Measurements from ENCODE around the gene GDAP2.
A peak's percentile ranks its signal among the peaks of the same experiment; 100 is the strongest.
"Not testable (repeated sequence)": the region's sequence is repeated elsewhere in the genome, so short reads cannot be mapped to it uniquely, and the experiment has no call there.

GDAP2 gene, protein sequence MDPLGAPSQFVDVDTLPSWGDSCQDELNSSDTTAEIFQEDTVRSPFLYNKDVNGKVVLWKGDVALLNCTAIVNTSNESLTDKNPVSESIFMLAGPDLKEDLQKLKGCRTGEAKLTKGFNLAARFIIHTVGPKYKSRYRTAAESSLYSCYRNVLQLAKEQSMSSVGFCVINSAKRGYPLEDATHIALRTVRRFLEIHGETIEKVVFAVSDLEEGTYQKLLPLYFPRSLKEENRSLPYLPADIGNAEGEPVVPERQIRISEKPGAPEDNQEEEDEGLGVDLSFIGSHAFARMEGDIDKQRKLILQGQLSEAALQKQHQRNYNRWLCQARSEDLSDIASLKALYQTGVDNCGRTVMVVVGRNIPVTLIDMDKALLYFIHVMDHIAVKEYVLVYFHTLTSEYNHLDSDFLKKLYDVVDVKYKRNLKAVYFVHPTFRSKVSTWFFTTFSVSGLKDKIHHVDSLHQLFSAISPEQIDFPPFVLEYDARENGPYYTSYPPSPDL

DNA sequence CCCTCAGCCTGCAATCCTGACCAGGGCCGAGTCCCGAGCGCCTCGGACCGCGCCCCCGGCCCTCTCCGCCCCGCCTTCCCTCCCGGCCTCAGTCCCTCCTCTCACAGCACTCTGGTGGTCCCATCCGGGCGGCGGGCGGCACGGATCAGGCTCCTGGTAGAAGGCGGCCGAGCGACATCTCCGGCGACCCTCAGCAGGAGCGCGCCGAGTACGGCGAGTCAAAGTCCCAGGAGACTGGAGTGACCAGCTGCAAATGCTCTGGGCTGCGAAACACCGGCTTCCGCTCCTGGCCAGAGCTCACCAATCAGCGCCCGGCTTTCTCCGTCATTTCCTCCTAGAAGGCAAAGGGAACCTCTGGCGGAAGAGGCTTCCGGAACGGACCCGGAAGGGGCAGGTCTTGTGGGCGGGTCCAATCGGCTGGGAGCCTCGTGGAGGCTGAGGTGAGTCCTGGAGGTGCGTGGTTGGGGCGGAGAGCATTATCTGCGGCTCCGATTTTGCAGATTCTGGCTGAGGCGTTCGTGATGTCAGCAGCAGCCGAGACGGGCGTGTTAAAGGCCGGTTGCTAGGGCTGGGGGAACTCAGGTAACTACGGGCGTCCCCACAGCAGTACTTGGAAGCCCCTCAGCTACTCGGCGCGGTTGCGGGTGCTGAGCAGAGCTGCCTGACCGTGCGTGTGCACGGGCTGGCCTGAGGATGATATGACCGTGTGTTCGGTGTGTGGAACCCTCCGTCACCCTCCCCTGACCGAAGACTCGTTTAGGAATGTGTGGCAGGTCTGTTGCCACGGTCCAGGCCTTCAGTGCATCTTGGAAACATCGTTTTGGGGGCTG lies at the start of gene GDAP2, which contains the start of gene WDR3:
TSS of gene GDAP2 (minus strand) at position 279 of the 830 bp plus-strand sequence. CDS start 9,264 bp downstream, outside the sequence.
TSS of gene WDR3 (plus strand) at position 397 of the 830 bp plus-strand sequence. CDS start 3,581 bp downstream, outside the sequence.
- DNase-seq (ENCODE audit: low read depth in 2 of 2) = peak; percentile 86 to 89

- no peak for DNase-seq (ENCODE audit: low read depth in 2 of 2)
Observed at GRCh38 chr1:117976381-117976780, 47.0 kb upstream of the GDAP2 start.

- no peak for DNase-seq (ENCODE audit: low read depth in 2 of 2)
Observed at GRCh38 chr1:117971777-117972176, 42.4 kb upstream of the GDAP2 start.

- no peak for DNase-seq (ENCODE audit: low read depth in 2 of 2)
Observed at GRCh38 chr1:117970252-117970651, 40.8 kb upstream of the GDAP2 start.

DNA sequence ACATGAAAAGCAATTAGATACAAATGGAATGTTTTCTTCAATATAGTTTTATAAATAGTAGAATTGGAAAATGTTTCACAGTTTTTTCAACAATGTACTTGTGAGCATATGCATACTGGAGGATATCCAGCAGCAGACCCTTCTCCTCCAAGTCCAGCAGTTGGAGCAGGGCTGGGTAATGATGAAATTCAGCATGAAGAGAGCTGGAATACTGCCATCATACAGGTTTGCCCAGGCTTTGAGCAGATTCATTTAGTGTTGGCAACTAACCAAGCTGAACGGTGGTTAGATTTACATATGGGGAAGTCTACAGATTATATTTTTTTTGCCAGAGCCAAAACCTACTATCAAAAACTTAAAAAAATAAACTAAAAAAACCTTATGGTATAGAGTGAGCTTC lies 38.5 kb upstream of the GDAP2 start:
- no peak for DNase-seq (ENCODE audit: low read depth in 2 of 2)

- no peak for DNase-seq (ENCODE audit: low read depth in 2 of 2)
Observed at GRCh38 chr1:117967477-117967876, 38.1 kb upstream of the GDAP2 start.

GRCh38 chr1:117964290-117965038 lies 35.0 kb upstream of the GDAP2 start:
- no peak for DNase-seq (ENCODE audit: low read depth in 2 of 2)

DNA sequence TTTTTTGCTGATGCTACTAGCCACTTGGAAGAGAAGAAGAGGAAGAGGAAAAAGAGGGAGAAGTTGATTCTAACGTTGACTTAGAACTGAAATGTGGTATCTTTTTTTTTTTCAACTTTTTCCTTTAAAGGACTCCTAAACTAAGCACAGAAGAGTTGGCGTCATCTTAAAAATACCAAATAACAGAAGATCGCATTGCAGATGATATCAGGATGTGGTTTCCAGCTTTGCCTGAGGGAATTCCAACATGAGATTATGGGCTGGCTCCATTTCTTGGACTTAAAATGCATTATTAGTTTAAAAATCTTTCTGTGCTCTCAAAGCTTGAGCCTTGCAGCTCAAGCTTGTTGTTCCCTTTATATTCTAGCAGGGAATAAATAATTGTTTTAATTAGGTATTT lies 29.9 kb upstream of the GDAP2 start:
- DNase-seq (ENCODE audit: low read depth in 2 of 2) = no peak

DNA sequence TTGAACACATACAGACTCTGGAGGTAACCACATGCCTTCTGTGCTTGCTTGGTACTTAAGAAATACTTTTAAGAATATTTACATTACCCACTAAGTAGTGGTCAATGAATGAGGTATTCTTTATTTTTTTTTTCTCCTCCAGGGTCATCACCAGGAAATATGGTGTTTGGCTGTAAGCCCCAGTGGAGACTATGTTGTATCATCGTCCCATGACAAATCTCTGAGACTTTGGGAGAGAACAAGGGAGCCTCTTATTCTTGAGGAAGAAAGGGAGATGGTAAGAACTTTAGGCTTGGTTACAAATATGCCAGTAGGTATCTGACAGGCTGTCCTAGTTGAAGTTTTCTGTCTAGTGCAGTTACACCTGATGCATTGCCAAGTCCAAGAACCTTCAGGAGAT lies 23.0 kb upstream of the GDAP2 start:
- no peak for DNase-seq (ENCODE audit: low read depth in 2 of 2)

DNA sequence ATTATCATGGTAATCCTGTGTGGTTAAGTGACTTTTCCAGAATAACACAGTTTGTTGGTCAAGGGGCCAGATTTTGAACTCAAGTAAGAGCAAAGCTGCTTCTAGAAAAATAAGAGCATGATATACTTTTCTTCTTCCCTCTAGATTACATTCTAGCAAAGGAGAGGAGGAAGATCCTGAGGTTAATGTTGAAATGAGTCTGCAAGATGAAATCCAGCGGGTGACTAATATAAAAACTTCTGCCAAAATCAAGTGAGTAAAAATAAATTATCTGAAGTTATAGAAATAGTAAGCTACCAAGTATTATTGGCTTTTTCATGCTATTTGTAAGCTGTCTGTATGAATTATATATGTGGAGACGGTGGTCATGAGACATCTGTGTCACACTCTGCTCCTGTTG lies 12.9 kb upstream of the GDAP2 start:
- DNase-seq (ENCODE audit: low read depth in 2 of 2) = no peak

DNA sequence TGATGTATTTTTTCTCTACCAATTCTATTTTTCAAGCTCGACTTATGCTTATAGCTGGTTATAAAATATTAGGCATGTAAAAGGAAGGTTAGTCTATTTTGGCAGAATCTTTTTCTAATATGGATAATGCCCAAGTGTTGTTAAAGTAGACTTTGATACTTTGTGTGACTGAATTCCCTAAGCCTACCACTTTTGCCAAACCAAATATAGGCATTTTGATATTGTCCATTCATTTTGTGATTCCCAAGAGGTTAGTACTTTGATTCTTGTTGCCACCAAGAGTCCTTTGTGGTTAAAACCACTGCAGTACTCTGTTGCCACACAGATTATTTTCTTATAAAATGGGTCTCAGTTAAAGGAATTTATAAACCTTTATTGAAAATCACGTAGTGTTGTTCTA lies 4.3 kb upstream of the GDAP2 start:
- DNase-seq (ENCODE audit: low read depth in 2 of 2) = no peak

GRCh38 chr1:117932576-117932975 lies 3.2 kb upstream of the GDAP2 start:
- DNase-seq (ENCODE audit: low read depth in 2 of 2) = no peak

DNA sequence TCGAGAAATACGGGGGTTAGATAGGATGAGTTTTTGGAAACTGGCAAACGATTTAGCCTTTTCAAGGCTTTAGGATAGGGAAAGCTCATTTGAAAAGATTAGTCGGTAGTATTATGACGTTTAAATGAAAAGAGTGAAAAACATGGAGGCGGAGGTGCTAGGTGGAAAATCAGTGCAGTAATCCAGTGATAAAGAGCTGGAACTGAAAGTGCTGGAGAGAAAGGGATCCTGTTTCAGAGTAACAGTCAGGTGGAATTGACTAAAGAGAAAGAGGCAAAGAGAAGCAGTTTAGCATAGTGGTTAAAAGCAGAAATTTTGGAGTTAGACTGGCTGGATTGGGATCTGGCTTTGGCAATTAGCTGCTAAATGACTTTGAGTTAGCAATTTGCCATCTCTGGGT lies 1.1 kb upstream of the GDAP2 start:
- DNase-seq (ENCODE audit: low read depth in 2 of 2) = no peak

DNA sequence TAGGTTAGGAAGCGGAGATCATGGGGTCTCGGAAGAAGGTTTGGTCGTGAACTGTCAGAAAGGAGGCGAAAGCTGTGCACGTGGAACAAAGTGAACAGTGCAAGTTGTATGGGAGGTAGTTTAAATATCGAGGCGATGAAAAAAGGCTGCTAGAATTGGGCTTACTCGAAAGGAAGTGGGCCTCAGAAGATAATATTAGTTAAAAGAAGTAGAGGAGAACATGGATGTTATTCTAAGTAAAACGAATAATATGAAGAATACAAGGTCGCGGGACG lies 689 bp upstream of the GDAP2 start:
- DNase-seq (ENCODE audit: low read depth in 2 of 2) = no peak

GRCh38 chr1:117928881-117929342 lies 509 bp downstream of the GDAP2 start:
- DNase-seq (ENCODE audit: low read depth in 2 of 2) = peak in 1 of 2 donors; percentile 5

GRCh38 chr1:117925981-117926380 lies 3.4 kb downstream of the GDAP2 start:
- DNase-seq (ENCODE audit: low read depth in 2 of 2) = no peak

GRCh38 chr1:117922717-117923116 lies 6.7 kb downstream of the GDAP2 start:
- not testable (repeated sequence) for DNase-seq (ENCODE audit: low read depth in 2 of 2)

DNA sequence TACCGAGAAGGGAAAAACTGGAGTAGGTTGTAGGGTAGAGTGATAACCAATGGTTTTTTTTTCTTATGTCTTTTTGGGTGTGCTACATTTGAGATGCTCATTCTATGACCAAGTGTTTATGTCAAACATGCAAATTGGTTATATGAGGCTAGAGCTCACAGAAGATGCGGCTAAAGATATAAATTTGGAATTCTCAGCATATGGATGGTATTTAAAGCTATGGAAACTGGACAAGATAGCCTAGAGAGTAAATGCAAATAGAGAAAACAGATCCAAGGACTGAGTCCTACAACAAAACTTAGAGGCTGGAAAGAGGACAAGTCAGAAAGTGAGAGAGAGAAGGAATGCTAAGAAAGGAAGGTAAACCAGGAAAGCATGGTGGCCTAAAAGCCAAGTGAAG lies 7.4 kb downstream of the GDAP2 start:
- no peak for DNase-seq (ENCODE audit: low read depth in 2 of 2)

- DNase-seq (ENCODE audit: low read depth in 2 of 2) = no peak
Observed at GRCh38 chr1:117919376-117919775, 10.0 kb downstream of the GDAP2 start.

DNA sequence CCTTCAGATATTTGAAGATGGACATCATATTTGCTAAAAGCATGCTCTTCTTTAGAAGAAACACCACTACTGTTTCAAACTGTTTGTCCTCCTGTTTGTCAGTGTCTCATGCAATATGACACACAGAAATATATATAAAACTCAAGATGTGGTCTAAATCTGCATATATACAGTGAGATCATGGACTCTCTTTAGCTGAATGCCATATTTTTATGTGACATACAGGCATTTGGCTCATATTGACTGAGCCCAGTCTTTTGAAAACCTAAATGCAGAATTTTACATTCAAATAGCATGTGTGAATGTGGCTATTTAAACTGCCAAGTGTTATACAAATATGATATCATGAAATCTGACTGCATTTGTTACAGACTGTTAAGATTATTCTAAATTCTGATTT lies 18.4 kb downstream of the GDAP2 start:
- no peak for DNase-seq (ENCODE audit: low read depth in 2 of 2)

GRCh38 chr1:117905019-117905418 lies 24.4 kb downstream of the GDAP2 start:
- no peak for DNase-seq (ENCODE audit: low read depth in 2 of 2)

DNA sequence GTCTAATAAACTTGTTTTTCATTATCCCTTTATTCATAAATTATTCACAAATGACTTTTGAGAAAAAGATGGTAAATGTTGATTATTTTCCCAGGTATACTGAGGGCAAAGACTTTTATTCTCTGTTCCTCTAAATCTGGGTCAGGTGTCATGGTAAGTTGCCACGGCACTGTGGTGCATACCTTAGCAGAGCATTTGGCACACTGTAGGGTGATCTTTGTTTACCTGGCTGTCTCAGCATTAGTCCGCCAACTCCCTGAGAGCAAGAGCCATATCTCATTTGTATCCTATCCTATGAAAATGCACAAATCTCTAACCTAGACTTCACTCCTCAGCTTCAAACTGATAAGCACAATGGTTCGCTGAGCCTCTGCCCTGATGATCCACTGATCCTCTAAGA lies 24.9 kb downstream of the GDAP2 start:
- DNase-seq (ENCODE audit: low read depth in 2 of 2) = no peak

Data from stimulated activated CD8-positive, alpha-beta memory T cell treated with anti-CD3 and anti-CD28 coated beads, Interleukin-2, amount 100 ng/mL, for 1 hour (primary cell).